HEK293T (cell line): ENCODE results near the gene PDZK1IP1.
"Not testable (repeated sequence)": the region's sequence is repeated elsewhere in the genome, so short reads cannot be mapped to it uniquely, and the experiment has no call there.

Source experiments
- CTCF ChIA-PET: fragments of 350-600 bp; formaldehyde crosslinking; extraction: SDS; loops from one replicate; lab custom pipeline; 2021; ENCODE audit warnings: antibody characterized with exemption, inconsistent platforms; lab: Yijun Ruan, JAX
- POLR2A ChIA-PET: fragments of 350-600 bp; formaldehyde crosslinking; extraction: SDS; loops from one replicate; lab custom pipeline; 2020; ENCODE audit warnings: antibody characterized with exemption, inconsistent platforms; lab: Yijun Ruan, JAX
- DNase-seq: peaks from one replicate; pipeline ENCODE4 v3.0.0; 2012; ENCODE audit warnings: mixed read lengths; ENCODE audit errors: extremely low spot score
- ARNT ChIP-seq: fragments of 450-650 bp; IDR thresholded peaks from 2 replicates; pipeline ENCODE4 v1.6.1; 2017; ENCODE audit warnings: mild to moderate bottlenecking
- BHLHE40 ChIP-seq: fragments of 450-650 bp; IDR thresholded peaks from 2 replicates; pipeline ENCODE4 v1.6.1; 2016; ENCODE audit warnings: mild to moderate bottlenecking, moderate library complexity, borderline replicate concordance
- CTBP1 ChIP-seq: fragments of 450-650 bp; IDR thresholded peaks from 2 replicates; pipeline ENCODE4 v1.6.1; 2016; ENCODE audit warnings: borderline replicate concordance
- ELF4 ChIP-seq: fragments of 450-650 bp; IDR thresholded peaks from 2 replicates; pipeline ENCODE4 v1.6.1; 2017; ENCODE audit warnings: antibody characterized with exemption
- FOXA1 ChIP-seq: fragments of 450-650 bp; IDR thresholded peaks from 2 replicates; pipeline ENCODE4 v1.6.1; 2016; ENCODE audit warnings: mild to moderate bottlenecking
- FOXK2 ChIP-seq: fragments of 450-650 bp; IDR thresholded peaks from 2 replicates; pipeline ENCODE4 v1.6.1; 2016; ENCODE audit warnings: mild to moderate bottlenecking
- FOXM1 ChIP-seq: fragments of 450-650 bp; IDR thresholded peaks from 2 replicates; pipeline ENCODE4 v1.6.1; 2017; ENCODE audit warnings: mild to moderate bottlenecking, borderline replicate concordance
- HDGF ChIP-seq: fragments of 450-650 bp; IDR thresholded peaks from 2 replicates; pipeline ENCODE4 v1.6.1; 2017; ENCODE audit warnings: antibody characterized with exemption, borderline replicate concordance
- L3MBTL2 ChIP-seq: fragments of 450-650 bp; conservative IDR thresholded peaks from 2 replicates; pipeline ENCODE4 v1.6.1; 2016; ENCODE audit warnings: mild to moderate bottlenecking
- LEF1 ChIP-seq: fragments of 450-650 bp; IDR thresholded peaks from 2 replicates; pipeline ENCODE4 v1.6.1; 2017; ENCODE audit warnings: mild to moderate bottlenecking, borderline replicate concordance
- NFRKB ChIP-seq: fragments of 450-650 bp; IDR thresholded peaks from 2 replicates; pipeline ENCODE4 v1.6.1; 2016; ENCODE audit warnings: mild to moderate bottlenecking, moderate library complexity
- SP1 ChIP-seq: fragments of 450-650 bp; IDR thresholded peaks from 2 replicates; pipeline ENCODE4 v1.6.1; 2017
- SUZ12 ChIP-seq: fragments of 450-650 bp; IDR thresholded peaks from 2 replicates; pipeline ENCODE4 v1.6.1; 2016; ENCODE audit warnings: mild to moderate bottlenecking
- TARDBP ChIP-seq: fragments of 450-650 bp; IDR thresholded peaks from 2 replicates; pipeline ENCODE4 v1.6.1; 2016
- ZNF384 ChIP-seq: fragments of 450-650 bp; IDR thresholded peaks from 2 replicates; pipeline ENCODE4 v1.6.1; 2016
- TF ChIP-seq, protein P1 (sequence below): fragments of 450-650 bp; IDR thresholded peaks from 2 replicates; pipeline ENCODE4 v1.6.1; 2016

PDZK1IP1 gene

DNA sequence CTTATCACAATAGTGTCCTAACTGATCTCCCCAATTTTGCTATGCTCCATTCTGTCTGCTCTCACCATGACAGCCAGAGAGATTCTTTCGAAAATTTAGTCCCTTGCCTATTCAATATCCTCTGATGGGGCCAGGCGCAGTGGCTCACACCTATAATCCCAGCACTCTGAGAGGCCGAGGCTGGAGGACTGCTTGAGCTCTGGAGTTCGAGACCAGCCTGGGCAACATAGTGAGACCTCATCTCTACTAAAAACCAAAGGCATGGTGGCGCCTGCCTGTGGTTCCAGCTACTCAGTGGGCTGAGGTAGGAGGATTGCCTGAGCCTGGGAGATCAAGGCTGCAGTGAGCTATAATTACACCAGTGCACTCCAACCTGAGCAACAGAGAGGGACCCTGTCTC lies 16.1 kb upstream of the PDZK1IP1 start:
- no peak for DNase-seq
- TF ChIP-seq SUZ12 (no peak), HDGF (no peak), FOXA1 (no peak), TARDBP (no peak), ELF4 (no peak), LEF1 (no peak), ZNF384 (no peak)

DNA sequence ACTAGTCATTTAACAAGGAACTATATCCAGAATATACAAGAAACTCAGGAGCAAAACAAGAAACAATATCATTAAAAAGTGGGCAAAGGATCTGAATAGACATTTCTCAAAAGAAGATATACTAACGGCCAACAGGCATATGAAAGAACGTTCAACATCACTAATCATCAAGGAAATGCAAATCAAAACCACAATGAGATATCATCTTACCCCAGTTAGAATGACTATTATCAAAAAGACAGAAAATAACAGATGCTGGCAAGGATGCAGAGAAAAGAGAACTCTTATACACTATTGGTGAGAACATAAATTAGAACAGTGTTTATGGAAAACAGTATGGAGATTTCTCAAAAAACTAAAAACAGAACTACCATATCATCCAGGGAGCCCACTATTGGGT lies 13.7 kb upstream of the PDZK1IP1 start:
- POLR2A ChIA-PET, DNase-seq, CTCF ChIA-PET: not testable (repeated sequence)

More for the DNA sequence above, 16.1 kb upstream of the PDZK1IP1 start:
- POLR2A ChIA-PET, result no interaction called here
- CTCF ChIA-PET, result interaction anchor here (1.2 kb wide), 1 partner anchor 11 kb away, joined by 5 read pairs; no protein-coding TSS in a partner anchor

- TF ChIP-seq L3MBTL2 (no peak), ARNT (no peak), FOXM1 (no peak), SUZ12 (no peak), ELF4 (no peak), FOXA1 (no peak), NFRKB (no peak), TARDBP (no peak), CTBP1 (no peak)
- ChIA-PET POLR2A (no interaction called here), CTCF (interaction anchor here (2.9 kb wide), 1 partner anchor 22 kb away, joined by 10 read pairs; no protein-coding TSS in a partner anchor)
- DNase-seq, result no peak
These were observed 11.3 kb upstream of the PDZK1IP1 start for GRCh38 chr1:47201179-47201578.

DNA sequence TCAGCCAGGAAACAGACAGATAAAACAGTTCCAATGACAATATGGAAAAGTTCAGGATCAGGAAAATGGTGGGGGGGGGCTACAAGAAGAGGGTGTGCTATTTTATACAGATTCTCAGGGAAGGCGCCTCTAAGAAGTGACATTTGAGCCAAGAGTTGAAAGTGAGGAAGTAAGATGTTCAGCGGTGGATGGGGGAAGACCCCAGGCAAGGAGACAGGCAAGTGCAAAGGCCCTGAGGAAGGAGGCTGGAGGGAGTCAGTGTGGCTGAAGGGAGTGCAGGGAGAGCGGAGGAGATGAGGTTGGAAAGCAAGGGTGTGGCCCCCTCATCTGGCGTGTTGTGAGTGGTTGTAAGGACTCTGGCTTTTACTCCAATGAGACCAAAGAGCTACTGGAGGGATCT lies 8.4 kb upstream of the PDZK1IP1 start:
- no peak for TF ChIP-seq ARNT
- TF ChIP-seq FOXM1, result no peak
- no peak for DNase-seq
- ChIA-PET POLR2A (no interaction called here), CTCF (no interaction called here)

GRCh38 chr1:47196622-47197021 lies 6.8 kb upstream of the PDZK1IP1 start:
- DNase-seq, result no peak
- TF ChIP-seq CTBP1, result no peak
- TF ChIP-seq SUZ12, result no peak
- no peak for TF ChIP-seq ELF4
- TF ChIP-seq NFRKB, result no peak
- TF ChIP-seq FOXK2, result no peak
- no peak for TF ChIP-seq TARDBP
- TF ChIP-seq, protein P1, sequence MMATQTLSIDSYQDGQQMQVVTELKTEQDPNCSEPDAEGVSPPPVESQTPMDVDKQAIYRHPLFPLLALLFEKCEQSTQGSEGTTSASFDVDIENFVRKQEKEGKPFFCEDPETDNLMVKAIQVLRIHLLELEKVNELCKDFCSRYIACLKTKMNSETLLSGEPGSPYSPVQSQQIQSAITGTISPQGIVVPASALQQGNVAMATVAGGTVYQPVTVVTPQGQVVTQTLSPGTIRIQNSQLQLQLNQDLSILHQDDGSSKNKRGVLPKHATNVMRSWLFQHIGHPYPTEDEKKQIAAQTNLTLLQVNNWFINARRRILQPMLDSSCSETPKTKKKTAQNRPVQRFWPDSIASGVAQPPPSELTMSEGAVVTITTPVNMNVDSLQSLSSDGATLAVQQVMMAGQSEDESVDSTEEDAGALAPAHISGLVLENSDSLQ, result no peak
- no peak for TF ChIP-seq LEF1
- no peak for TF ChIP-seq SP1
- no peak for TF ChIP-seq FOXA1
- no peak for TF ChIP-seq ARNT
- no peak for TF ChIP-seq FOXM1
- no peak for TF ChIP-seq HDGF
- POLR2A ChIA-PET, result no interaction called here
- CTCF ChIA-PET, result no interaction called here

DNA sequence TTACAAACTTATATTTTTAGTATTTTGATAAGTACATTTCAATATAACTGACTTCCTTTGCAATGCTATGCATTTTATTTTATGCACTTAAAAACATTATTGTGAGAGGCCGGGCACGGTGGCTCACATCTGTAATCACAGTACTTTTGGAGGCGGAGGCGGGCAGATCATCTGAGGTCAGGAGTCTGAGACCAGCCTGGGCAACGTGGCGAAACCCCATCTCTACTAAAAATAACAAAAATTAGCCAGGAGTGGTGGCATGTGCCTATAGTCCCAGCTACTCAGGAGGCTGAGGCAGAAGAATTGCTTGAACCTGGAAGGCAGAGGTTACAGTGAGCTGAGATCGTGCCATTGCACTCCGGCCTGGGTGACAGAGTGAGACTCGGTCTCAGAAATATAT lies 6.1 kb upstream of the PDZK1IP1 start:
- POLR2A ChIA-PET, CTCF ChIA-PET, DNase-seq: not testable (repeated sequence)

DNA sequence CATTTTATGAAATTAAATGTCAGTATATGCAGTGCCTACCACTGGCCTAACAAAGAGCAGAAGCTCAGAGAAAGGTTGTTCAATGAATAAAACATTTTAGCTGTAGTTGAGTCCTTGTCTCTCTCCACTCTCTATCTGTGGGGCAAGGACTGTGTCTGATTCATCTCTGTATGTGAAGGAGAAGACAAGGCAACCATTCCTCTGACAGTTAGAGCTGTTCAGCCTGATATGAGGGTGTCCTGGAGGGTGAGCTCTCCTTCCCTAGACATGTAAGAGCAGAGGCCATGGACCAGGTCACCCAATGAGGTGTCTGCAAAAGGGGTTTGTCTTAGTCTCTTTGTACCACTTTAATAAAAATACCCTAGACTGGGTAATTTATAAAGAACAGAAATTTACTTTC lies 4.5 kb upstream of the PDZK1IP1 start:
- no peak for DNase-seq
- CTCF ChIA-PET, result interaction anchor here (0.6 to 3.2 kb wide), 6 partner anchors 10 to 69 kb away, joined by 3 to 20 read pairs (median 4); no protein-coding TSS in a partner anchor
- POLR2A ChIA-PET, result no interaction called here
- TF ChIP-seq HDGF (no peak), SUZ12 (no peak), FOXA1 (no peak), ELF4 (no peak), TARDBP (no peak), NFRKB (no peak), BHLHE40 (no peak), FOXK2 (no peak), L3MBTL2 (no peak), FOXM1 (no peak), CTBP1 (no peak), ARNT (no peak), SP1 (no peak), ZNF384 (no peak)
- TF ChIP-seq, protein P1, result no peak

- DNase-seq, result not testable (repeated sequence)
- ChIA-PET CTCF (interaction anchor here (0.6 to 3.2 kb wide), 17 partner anchors 9 to 533 kb away, joined by 3 to 20 read pairs (median 3); no protein-coding TSS in a partner anchor), POLR2A (interaction anchor here (1.1 to 2.0 kb wide), 2 partner anchors 14 to 120 kb away, joined by 7 to 9 read pairs; partner anchors contain the start of gene STIL)
These were observed 3.7 kb upstream of the PDZK1IP1 start for GRCh38 chr1:47193496-47193895.
